CD4-positive, alpha-beta T cell treated with Interferon gamma for 1 hour (primary cell): ENCODE data around the gene SLC5A5.

ENCODE experiments used
- DNase-seq: peaks from one replicate; pipeline ENCODE4 v3.0.0-alpha.2; 2020

The SLC5A5 gene

DNA sequence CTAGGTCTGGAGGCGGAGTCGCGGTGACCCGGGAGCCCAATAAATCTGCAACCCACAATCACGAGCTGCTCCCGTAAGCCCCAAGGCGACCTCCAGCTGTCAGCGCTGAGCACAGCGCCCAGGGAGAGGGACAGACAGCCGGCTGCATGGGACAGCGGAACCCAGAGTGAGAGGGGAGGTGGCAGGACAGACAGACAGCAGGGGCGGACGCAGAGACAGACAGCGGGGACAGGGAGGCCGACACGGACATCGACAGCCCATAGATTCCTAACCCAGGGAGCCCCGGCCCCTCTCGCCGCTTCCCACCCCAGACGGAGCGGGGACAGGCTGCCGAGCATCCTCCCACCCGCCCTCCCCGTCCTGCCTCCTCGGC lies at the start of gene SLC5A5:
Gene SLC5A5 (plus strand): TSS at position 68 of the 373 bp plus-strand sequence. CDS start 375 bp downstream, outside the sequence.
- no peak for DNase-seq

DNA sequence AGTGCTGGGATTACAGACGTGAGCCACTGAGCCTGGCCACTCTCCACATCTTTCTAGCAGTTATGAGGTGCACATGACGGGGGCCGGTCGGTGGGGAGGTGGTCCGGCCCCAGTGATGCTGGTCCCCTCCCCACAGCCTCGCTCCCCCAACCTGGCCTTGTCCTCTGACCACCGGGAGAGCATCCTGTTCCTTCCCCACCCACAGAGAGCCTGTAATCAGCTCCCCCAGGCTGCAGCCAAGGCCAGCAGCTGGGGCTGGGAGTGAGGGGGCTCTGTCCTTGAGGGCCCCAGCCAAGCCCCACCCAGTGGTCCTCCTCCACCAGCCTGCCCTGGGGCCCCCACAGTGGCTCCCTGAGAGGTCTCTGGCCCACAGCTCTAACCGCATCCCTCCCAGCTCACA lies 47.4 kb upstream of the SLC5A5 start:
- DNase-seq = no peak

DNA sequence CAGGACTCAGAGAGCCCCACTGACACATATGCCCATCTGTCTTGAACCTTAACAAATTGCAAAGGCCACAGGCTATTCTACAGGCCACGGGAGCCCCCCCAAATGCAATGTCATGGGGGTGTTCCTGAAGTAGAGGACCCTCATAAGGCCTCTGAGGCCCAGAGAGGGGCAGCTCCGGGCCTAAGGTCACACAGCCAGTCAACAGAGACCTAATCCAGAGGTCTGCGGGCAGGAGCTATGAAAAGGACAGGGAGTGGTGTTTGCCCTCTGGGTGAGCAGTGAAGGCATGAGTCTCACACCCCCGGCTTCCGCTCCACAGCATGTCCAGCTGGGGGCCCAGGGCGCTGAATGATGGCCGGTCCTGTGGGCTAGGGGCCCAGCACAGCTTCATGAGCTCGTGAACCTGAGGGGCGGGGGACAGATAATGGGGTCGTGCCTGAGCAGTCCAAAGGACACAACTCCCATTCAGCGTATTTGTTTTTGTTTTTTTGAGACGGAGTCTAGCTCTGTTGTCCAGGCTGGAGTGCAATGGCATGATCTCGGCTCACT lies 45.2 kb upstream of the SLC5A5 start:
- no peak for DNase-seq

DNA sequence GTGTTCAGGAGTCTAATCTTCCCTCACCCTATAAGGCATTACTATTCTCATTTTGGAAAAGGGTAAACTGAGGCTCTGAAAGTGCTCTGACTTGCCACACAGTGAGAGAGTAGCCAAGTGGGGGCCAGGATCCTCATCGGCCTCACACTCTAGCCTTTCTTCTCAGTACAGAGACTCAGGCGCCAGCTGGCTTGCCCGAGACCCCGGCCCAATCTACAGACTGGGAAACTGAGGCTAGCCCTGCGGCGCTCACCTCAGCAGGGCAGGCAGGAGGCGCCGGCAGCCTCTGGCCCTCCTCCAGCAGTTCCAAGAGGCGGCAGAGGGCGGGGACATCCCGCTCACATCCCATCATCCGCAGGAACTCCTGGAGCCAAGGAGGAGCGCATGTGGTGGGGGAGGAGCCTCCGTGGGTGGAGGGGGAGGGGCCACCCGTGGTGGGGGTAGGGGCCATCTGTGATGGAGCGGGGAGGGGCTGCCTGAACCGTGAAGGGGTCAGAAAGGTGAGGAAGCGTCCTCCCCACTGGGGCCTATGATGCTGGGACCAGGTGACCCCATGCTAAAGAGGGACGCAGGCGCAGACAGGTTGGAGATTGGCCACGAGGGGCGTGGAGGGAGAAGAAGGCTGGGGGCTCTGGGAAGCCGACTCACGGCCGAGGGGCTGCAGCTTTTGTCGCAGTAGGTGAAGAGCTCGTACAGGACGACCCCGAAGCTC lies 41.7 kb upstream of the SLC5A5 start:
- DNase-seq = no peak

- peak; percentile 47 for DNase-seq
Observed at GRCh38 chr19:17830567-17831418, 41.0 kb upstream of the SLC5A5 start.

GRCh38 chr19:17831419-17831888 lies 40.3 kb upstream of the SLC5A5 start:
- no peak for DNase-seq

- no peak for DNase-seq
Observed at GRCh38 chr19:17832443-17833208, 39.1 kb upstream of the SLC5A5 start.

GRCh38 chr19:17834350-17835181 lies 37.2 kb upstream of the SLC5A5 start:
- DNase-seq = no peak

- no peak for DNase-seq
Observed at GRCh38 chr19:17835182-17836006, 36.4 kb upstream of the SLC5A5 start.

DNA sequence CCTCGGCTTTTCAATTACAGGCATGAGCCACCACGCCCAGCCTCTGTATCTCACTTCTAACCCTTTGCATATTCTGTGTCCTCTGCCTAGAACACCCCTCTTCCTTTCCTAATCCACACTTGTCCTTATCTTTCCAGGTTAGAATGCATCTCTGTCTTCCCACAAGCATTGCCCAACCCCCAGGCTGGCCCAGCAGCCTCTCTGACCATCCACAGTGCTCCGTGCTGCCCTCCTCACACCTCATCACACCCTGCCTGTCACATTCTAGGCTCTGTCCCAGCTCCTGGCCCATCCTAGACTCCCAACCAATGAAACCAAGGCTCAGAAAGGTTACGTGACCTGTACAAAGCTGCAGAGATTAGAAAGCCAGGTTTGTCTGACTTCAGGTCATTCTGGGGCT lies 35.2 kb upstream of the SLC5A5 start:
- DNase-seq = no peak

- no peak for DNase-seq
Observed at GRCh38 chr19:17837972-17838371, 33.8 kb upstream of the SLC5A5 start.

DNA sequence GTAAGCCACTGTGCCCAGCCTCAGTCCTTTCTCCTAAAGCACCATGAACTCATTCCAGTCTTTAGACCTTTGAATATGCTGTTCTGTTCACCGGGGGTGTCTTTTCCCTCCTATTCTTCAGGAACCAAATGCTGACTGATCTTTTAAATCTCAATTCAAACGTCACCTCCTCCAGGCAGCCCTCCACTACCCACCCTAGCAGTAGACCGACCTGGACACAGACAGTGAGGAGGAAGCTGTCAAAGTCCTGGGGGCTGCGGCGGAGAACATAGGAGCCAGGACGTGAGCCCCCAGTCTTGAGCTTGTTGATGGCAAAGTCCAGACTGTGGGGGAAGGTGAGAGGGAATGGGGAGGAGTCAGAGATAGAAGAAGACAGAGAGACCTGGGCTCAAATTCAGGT lies 31.7 kb upstream of the SLC5A5 start:
- DNase-seq = no peak

GRCh38 chr19:17841371-17841809 lies 30.4 kb upstream of the SLC5A5 start:
- DNase-seq = no peak

DNA sequence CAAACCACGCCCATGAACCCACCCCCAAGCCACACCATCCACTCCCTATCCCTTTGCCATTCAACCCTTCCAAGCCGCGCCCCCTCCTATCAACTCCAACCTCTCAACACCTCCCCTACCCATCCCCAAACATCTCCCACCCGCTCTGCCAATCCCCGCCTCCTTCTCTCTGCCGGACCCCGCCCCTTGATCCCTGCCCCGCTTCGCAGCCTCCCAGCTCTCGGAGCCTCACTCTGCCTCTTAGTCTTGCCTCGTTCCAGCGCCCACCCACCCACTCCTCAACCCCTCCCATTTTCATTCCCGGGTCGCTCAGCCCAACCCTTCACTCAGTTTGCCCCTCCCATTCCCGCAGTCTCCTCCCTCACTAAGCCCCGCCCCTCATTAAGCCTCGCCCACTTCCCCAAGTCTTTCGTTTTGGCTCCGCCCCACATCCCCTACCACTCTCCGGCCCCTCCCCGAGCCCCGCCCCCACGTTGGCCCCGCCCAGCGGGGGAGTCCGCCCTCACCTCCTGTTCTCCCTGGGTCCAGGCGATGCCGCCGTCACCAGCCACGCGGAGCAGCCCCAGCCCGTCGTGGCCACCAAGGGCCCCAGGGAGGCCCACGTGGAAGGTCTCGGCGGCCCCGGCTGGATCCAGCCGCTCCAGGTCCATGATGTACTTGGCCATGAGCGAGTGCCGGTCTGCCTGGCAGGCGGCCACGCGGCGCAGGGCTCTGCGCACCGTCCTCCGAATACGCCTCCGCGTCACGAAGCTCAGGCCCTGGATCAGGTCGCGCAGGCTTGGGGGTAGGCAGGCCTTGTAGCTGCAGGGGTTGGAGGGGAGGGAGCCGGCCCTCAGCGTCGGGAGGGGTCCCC lies 29.7 kb upstream of the SLC5A5 start:
- DNase-seq = peak; percentile 34

DNA sequence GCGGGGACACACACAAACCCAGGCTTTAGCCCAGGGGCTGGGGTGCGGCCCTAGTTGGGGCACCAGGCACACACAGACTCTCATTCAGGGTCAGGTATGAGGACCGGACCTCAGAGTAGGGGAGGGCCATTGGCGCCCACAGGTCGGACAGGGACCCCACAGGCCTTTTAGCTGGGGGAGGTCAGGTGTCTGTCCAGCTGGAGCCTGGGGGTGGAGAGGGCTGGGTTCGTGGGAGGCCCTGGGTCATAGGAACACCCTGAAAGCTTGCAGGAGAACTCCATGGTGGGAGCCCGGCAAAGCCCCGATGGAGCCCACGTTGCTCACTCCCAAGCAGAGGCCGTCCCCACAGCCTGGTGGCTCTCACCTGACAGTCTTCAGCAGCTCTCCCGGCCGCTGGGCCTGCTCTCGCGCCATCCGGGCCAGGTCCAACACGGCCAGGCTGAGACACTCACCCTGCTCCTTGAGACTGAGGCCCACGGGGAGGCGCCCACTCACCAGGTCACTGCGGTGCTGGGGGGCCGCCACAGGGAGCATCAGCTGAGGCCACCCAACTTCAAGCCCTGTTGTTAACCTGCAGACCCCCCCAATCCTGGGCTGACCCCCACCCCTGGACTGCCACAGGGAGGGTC lies 29.0 kb upstream of the SLC5A5 start:
- no peak for DNase-seq

- no peak for DNase-seq
Observed at GRCh38 chr19:17843292-17843827, 28.4 kb upstream of the SLC5A5 start.

DNA sequence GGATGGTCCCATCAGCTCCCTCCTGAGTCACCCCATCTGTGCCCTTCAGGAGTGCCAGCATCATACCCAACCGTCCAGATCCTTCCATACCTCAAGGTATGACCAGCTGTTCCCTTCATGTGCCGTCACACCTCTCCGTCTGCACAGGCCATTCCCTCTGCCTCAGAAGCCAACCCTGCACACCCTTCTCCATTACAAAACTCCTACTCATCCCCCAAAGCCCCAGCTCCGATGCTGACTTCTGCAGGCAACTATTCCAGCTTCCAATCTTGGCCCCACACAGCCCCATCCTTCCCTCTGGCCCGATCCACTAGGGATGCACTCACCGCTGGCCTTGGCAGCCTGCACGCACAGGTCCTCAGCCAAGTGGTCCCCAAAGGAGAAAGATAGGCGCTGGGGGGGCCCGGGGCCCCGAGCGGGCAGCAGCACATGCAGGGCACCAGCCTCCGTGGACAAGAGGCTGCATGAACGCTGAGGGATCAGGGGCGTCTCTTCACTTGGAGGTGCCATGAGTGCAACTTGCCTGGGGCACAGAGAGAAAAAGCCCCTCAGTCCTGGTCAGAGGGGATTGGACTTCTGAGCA lies 27.7 kb upstream of the SLC5A5 start:
- no peak for DNase-seq

- peak; percentile 47 for DNase-seq
Observed at GRCh38 chr19:17846146-17846545, 25.6 kb upstream of the SLC5A5 start.
